Measurements from ENCODE around the gene SLC28A2.
A peak's percentile ranks its signal among the peaks of the same experiment; 100 is the strongest.

The SLC28A2 gene

DNA sequence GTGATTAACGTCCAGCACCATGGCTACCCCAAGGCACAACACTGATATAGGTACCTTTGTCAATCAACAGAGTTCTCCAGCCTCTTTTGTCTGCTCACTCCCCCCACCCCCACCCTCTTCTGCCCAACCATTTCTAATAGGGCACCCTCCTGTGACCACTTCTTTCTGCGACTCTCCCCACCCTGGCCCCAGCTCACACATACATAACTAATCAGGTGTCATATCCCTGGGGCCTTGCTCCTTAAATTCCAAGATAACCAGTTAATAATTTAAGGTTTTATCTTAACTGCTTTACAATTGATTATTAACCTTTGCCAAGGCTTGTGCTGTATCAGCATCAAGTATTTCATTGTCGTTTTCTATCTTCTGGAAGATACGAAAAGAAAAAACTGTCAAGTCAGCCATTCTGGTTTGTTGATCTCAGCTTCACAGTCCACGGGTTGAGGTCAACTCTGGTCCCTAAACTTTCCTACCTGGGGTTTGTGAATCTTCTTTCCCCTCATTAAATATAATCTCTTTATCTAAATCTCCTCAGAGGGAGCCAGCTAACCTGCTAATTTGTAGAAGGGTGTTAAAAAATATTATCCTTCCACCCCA lies 27.3 kb upstream of the SLC28A2 start:
- H3K27ac ChIP-seq (ENCODE audit: low read depth, low read length) = no peak overlapping the region
- H3F3A ChIP-seq (ENCODE audit: control insufficient read depth, insufficient read depth) = no peaks in the 10 kb centered on the region
- TF ChIP-seq EZH2phosphoT487 (IDR thresholded peaks at IDR 0.05; ENCODE audit: borderline replicate concordance, low read length) = no peak
- TF ChIP-seq, protein P1, sequence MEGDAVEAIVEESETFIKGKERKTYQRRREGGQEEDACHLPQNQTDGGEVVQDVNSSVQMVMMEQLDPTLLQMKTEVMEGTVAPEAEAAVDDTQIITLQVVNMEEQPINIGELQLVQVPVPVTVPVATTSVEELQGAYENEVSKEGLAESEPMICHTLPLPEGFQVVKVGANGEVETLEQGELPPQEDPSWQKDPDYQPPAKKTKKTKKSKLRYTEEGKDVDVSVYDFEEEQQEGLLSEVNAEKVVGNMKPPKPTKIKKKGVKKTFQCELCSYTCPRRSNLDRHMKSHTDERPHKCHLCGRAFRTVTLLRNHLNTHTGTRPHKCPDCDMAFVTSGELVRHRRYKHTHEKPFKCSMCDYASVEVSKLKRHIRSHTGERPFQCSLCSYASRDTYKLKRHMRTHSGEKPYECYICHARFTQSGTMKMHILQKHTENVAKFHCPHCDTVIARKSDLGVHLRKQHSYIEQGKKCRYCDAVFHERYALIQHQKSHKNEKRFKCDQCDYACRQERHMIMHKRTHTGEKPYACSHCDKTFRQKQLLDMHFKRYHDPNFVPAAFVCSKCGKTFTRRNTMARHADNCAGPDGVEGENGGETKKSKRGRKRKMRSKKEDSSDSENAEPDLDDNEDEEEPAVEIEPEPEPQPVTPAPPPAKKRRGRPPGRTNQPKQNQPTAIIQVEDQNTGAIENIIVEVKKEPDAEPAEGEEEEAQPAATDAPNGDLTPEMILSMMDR (IDR thresholded peaks at IDR 0.05; ENCODE audit: low read depth, low read length, poor library complexity, severe bottlenecking) = no peak
- peaks cover 22% of the 10 kb centered on the region for H3K27me3 ChIP-seq (ENCODE audit: control insufficient read depth, low read length)
- H3K36me3 ChIP-seq (ENCODE audit: control insufficient read depth, low read length) = no peaks in the 10 kb centered on the region
- no peak overlapping the region for H3K4me3 ChIP-seq (ENCODE audit: low read length)
- no peaks in the 10 kb centered on the region for H3K4me1 ChIP-seq (ENCODE audit: control insufficient read depth, low read length)
- no peaks in the 10 kb centered on the region for H3K9me2 ChIP-seq (replicated peaks; ENCODE audit: control insufficient read depth, low read length)
- H4K20me1 ChIP-seq (ENCODE audit: control insufficient read depth, insufficient read depth, low read depth, low read length) = no peaks in the 10 kb centered on the region
- H3K4me2 ChIP-seq (ENCODE audit: low read length) = no peak overlapping the region
- no peaks in the 10 kb centered on the region for H3K79me2 ChIP-seq (ENCODE audit: control insufficient read depth, low read length)
- H3K9me3 ChIP-seq (ENCODE audit: control insufficient read depth, insufficient read depth, low read length) = no peaks in the 10 kb centered on the region

DNA sequence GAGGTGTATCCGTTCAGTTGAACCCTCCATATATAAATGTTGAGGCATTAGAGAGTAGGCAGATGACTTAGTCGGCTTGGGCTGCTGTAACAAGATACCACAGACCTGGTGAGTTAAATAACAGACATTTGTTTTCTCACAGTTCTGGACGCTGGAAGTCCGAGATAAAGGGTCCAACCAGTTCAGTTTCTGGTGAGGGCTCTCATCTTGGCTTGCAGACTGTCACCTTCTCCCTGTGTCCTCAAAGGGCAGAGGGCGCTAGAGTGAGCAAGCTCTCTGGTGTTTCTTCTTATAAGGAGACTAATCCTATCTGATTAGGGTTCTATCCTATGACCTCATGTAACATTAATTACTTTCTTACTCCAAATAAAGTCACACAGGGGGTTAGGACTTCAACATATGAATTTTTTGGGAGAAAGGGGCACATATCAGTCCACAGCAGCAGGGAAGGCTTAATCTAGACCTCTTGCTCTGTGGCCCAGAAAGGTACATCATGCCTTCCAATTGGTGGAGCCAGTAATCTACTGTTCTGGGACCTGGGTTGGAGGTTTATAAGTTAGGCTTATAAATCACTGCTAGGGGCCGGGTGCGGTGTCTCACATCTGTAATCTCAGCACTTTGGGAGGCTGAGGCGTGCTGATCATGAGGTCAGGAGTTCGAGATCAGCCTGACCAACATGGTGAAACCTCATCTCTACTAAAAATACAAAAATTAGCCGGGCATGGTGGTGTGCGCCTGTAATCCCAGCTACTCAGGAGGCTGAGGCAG lies 26.3 kb upstream of the SLC28A2 start:
- Histone ChIP-seq H4K20me1 (ENCODE audit: control insufficient read depth, insufficient read depth, low read depth, low read length) (no peaks in the 10 kb centered on the region), H3K79me2 (ENCODE audit: control insufficient read depth, low read length) (no peaks in the 10 kb centered on the region), H3K27me3 (ENCODE audit: control insufficient read depth, low read length) (peaks cover 22% of the 10 kb centered on the region), H3F3A (ENCODE audit: control insufficient read depth, insufficient read depth) (no peaks in the 10 kb centered on the region), H3K9me2 (replicated peaks; ENCODE audit: control insufficient read depth, low read length) (no peaks in the 10 kb centered on the region), H3K4me1 (ENCODE audit: control insufficient read depth, low read length) (no peaks in the 10 kb centered on the region), H3K36me3 (ENCODE audit: control insufficient read depth, low read length) (no peaks in the 10 kb centered on the region), H3K4me3 (ENCODE audit: low read length) (no peak overlapping the region), H3K4me2 (ENCODE audit: low read length) (no peak overlapping the region), H3K9me3 (ENCODE audit: control insufficient read depth, insufficient read depth, low read length) (no peaks in the 10 kb centered on the region), H3K27ac (ENCODE audit: low read depth, low read length) (no peak overlapping the region)
- TF ChIP-seq, protein P1 (IDR thresholded peaks at IDR 0.05; ENCODE audit: low read depth, low read length, poor library complexity, severe bottlenecking) = peak; percentile 10
- TF ChIP-seq EZH2phosphoT487 (IDR thresholded peaks at IDR 0.05; ENCODE audit: borderline replicate concordance, low read length) = no peak

DNA sequence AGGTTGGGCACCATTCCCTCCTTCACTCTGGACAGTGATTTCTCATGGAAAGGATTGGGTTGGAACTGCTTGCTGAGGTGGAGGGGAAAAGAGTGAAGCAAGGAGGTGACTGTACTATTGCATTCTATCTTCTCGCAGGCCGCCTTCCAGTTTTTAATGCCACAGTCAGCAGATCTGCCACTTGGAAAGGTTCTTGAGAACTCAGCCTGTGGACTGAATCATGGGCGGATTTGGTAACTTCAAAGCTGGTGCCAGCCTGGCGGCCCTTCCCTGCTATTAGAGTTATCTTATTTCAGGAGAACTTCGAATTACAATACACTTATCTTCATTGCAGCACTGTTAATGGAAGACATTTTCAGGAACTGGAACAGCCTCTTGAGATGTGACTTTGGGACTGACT lies 23.1 kb upstream of the SLC28A2 start:
- Histone ChIP-seq H3K79me2 (ENCODE audit: control insufficient read depth, low read length) (no peaks in the 10 kb centered on the region), H3K4me1 (ENCODE audit: control insufficient read depth, low read length) (no peaks in the 10 kb centered on the region), H3K27me3 (ENCODE audit: control insufficient read depth, low read length) (no peaks in the 10 kb centered on the region), H3K4me2 (ENCODE audit: low read length) (no peak overlapping the region), H3K9me3 (ENCODE audit: control insufficient read depth, insufficient read depth, low read length) (no peaks in the 10 kb centered on the region), H3K9me2 (replicated peaks; ENCODE audit: control insufficient read depth, low read length) (no peaks in the 10 kb centered on the region), H3K36me3 (ENCODE audit: control insufficient read depth, low read length) (no peaks in the 10 kb centered on the region), H4K20me1 (ENCODE audit: control insufficient read depth, insufficient read depth, low read depth, low read length) (no peaks in the 10 kb centered on the region), H3F3A (ENCODE audit: control insufficient read depth, insufficient read depth) (no peaks in the 10 kb centered on the region), H3K4me3 (ENCODE audit: low read length) (no peak overlapping the region), H3K27ac (ENCODE audit: low read depth, low read length) (no peak overlapping the region)
- TF ChIP-seq EZH2phosphoT487 (IDR thresholded peaks at IDR 0.05; ENCODE audit: borderline replicate concordance, low read length) = no peak
- TF ChIP-seq, protein P1 (IDR thresholded peaks at IDR 0.05; ENCODE audit: low read depth, low read length, poor library complexity, severe bottlenecking) = no peak
